SK-N-SH (cell line): ENCODE measurements around the gene ABCA8.

Source experiments
- CTCF ChIP-seq: fragments of 200-600 bp; sonication (generic); IDR thresholded peaks from 2 replicates; pipeline ENCODE4 v1.6.1; 2017; ENCODE audit warnings: antibody characterized with exemption, mild to moderate bottlenecking, moderate library complexity
- EP300 ChIP-seq, 2 experiments: IDR thresholded peaks; 2 replicates each; pipeline versions ENCODE4 v1.4.0 to v1.6.1; 2012; ENCODE audit warnings: borderline replicate concordance in 1 of 2, low read depth in 1 of 2, low read length in 1 of 2
- GABPA ChIP-seq: IDR thresholded peaks from 2 replicates; pipeline ENCODE4 v1.4.0; 2012; ENCODE audit warnings: low read depth, mild to moderate bottlenecking
- POLR2AphosphoS5 ChIP-seq: IDR thresholded peaks from 2 replicates; pipeline ENCODE4 v1.6.1; 2012; ENCODE audit warnings: low read depth, low read length
- RAD21 ChIP-seq: IDR thresholded peaks from 2 replicates; pipeline ENCODE4 v1.6.1; 2012; ENCODE audit warnings: mild to moderate bottlenecking, low read length

- TF ChIP-seq CTCF (no peak), GABPA (no peak), EP300 (IDR thresholded peaks at IDR 0.05; ENCODE audit: borderline replicate concordance in 1 of 2, low read depth in 1 of 2, low read length in 1 of 2) (no peak), POLR2AphosphoS5 (no peak), RAD21 (no peak)
These were observed 122.9 kb downstream of the ABCA8 start for GRCh38 chr17:68832109-68832802.
